H9 (cell line): Measurements from ENCODE around the gene TMEM129. TPM values are rescaled to one million over a fixed set of nuclear protein-coding genes. Genes with fewer than 3 reads are reported as not detected.

Experiments
- DNase-seq: peaks from one replicate; pipeline ENCODE4 v3.0.0-alpha.2; 2017
- H2AFZ ChIP-seq: one replicate; pipeline ENCODE4 v1.6.1; 2013; ENCODE audit warnings: mild to moderate bottlenecking, low read length, control low read depth, moderate library complexity
- H2AK5ac ChIP-seq: 2 replicates; pipeline ENCODE4 v1.6.1; 2013; ENCODE audit warnings: low read length, control low read depth, mixed read lengths; ENCODE audit not compliant: insufficient read length
- H2BK120ac ChIP-seq: one replicate; pipeline ENCODE4 v1.6.1; 2013; ENCODE audit warnings: low read depth, mild to moderate bottlenecking, low read length, control low read depth, inconsistent platforms; ENCODE audit not compliant: poor library complexity, severe bottlenecking
- H2BK12ac ChIP-seq: 2 replicates; pipeline ENCODE4 v1.6.1; 2013; ENCODE audit warnings: low read length, control low read depth, mixed read lengths, low read depth; ENCODE audit not compliant: insufficient read length
- H2BK15ac ChIP-seq: 2 replicates; pipeline ENCODE4 v1.6.1; 2013; ENCODE audit warnings: low read depth, low read length, control low read depth
- H2BK20ac ChIP-seq: one replicate; pipeline ENCODE4 v1.6.1; 2013; ENCODE audit warnings: low read depth, mild to moderate bottlenecking, low read length, control low read depth, inconsistent platforms; ENCODE audit not compliant: poor library complexity, severe bottlenecking
- H2BK5ac ChIP-seq: 2 replicates; pipeline ENCODE4 v1.6.1; 2013; ENCODE audit warnings: low read length, control low read depth, mixed read lengths; ENCODE audit not compliant: insufficient read length
- H3K14ac ChIP-seq: 2 replicates; pipeline ENCODE4 v1.6.1; 2013; ENCODE audit warnings: low read length, control low read depth; ENCODE audit not compliant: insufficient read depth
- H3K18ac ChIP-seq: 2 replicates; pipeline ENCODE4 v1.6.1; 2013; ENCODE audit warnings: low read depth, mild to moderate bottlenecking, mixed read lengths, low read length, control low read depth; ENCODE audit not compliant: insufficient read length
- H3K23ac ChIP-seq: 2 replicates; pipeline ENCODE4 v1.6.1; 2013; ENCODE audit warnings: low read length, control low read depth, mixed read lengths, low read depth; ENCODE audit not compliant: insufficient read length
- H3K23me2 ChIP-seq: 2 replicates; pipeline ENCODE4 v1.6.1; 2013; ENCODE audit warnings: low read depth, mild to moderate bottlenecking, mixed read lengths, low read length, control low read depth; ENCODE audit not compliant: insufficient read length, poor library complexity, severe bottlenecking
- H3K27ac ChIP-seq: 2 replicates; pipeline ENCODE4 v1.5.1; 2013; ENCODE audit warnings: low read length, control low read depth, mixed read lengths, low read depth; ENCODE audit not compliant: insufficient read length
- H3K27me3 ChIP-seq: 2 replicates; pipeline ENCODE4 v1.6.1; 2013; ENCODE audit warnings: low read length, control low read depth, inconsistent platforms; ENCODE audit not compliant: insufficient read depth
- H3K4ac ChIP-seq: 2 replicates; pipeline ENCODE4 v1.6.1; 2013; ENCODE audit warnings: low read depth, mild to moderate bottlenecking, control low read depth, inconsistent platforms, low read length, moderate library complexity
- H3K4me1 ChIP-seq: 2 replicates; pipeline ENCODE4 v1.6.1; 2013; ENCODE audit warnings: low read length, control low read depth, inconsistent platforms; ENCODE audit not compliant: insufficient read depth
- H3K4me2 ChIP-seq: 2 replicates; pipeline ENCODE4 v1.6.1; 2013; ENCODE audit warnings: low read length, control low read depth, mixed read lengths; ENCODE audit not compliant: insufficient read length, insufficient read depth
- H3K56ac ChIP-seq: 2 replicates; pipeline ENCODE4 v1.6.1; 2013; ENCODE audit warnings: low read depth, mild to moderate bottlenecking, mixed read lengths, low read length, control low read depth; ENCODE audit not compliant: insufficient read length
- H3K79me1 ChIP-seq: 2 replicates; pipeline ENCODE4 v1.6.1; 2013; ENCODE audit warnings: low read depth, mild to moderate bottlenecking, moderate library complexity, low read length, control low read depth, inconsistent platforms; ENCODE audit not compliant: insufficient read depth, poor library complexity, severe bottlenecking
- H3K79me2 ChIP-seq: 2 replicates; pipeline ENCODE4 v1.6.1; 2013; ENCODE audit warnings: low read length, control low read depth, inconsistent platforms; ENCODE audit not compliant: insufficient read depth
- H3K9ac ChIP-seq: 2 replicates; pipeline ENCODE4 v1.6.1; 2013; ENCODE audit warnings: low read length, control low read depth, mixed read lengths; ENCODE audit not compliant: insufficient read length; ENCODE audit errors: extremely low read depth
- H3K9me3 ChIP-seq: one replicate; pipeline ENCODE4 v1.6.1; 2013; ENCODE audit warnings: low read depth, low read length, inconsistent platforms; ENCODE audit not compliant: control insufficient read depth
- H3T11ph ChIP-seq: one replicate; pipeline ENCODE4 v1.6.1; 2013; ENCODE audit warnings: mild to moderate bottlenecking, low read length, control low read depth, inconsistent platforms
- H4K20me1 ChIP-seq: one replicate; pipeline ENCODE4 v1.6.1; 2013; ENCODE audit not compliant: control insufficient read depth, insufficient read length, insufficient read depth
- H4K5ac ChIP-seq: 2 replicates; pipeline ENCODE4 v1.6.1; 2013; ENCODE audit warnings: low read depth, mild to moderate bottlenecking, mixed read lengths, low read length, control low read depth; ENCODE audit not compliant: insufficient read length
- H4K8ac ChIP-seq: replicated peaks from 2 replicates; pipeline ENCODE4 v1.6.1; 2013; ENCODE audit warnings: low read length, control low read depth, mixed read lengths, low read depth; ENCODE audit not compliant: insufficient read length
- H4K91ac ChIP-seq: 2 replicates; pipeline ENCODE4 v1.6.1; 2013; ENCODE audit warnings: low read depth, mild to moderate bottlenecking, moderate library complexity, mixed read lengths, low read length, control low read depth; ENCODE audit not compliant: insufficient read length
- H3K27ac Mint-ChIP-seq, 3 experiments: 2 replicates in 2 of 3; 3 replicates in 1 of 3; pipeline ENCODE4 v1.8.0; 2020 to 2021; ENCODE audit warnings: mixed read lengths in 3 of 3, mild to moderate bottlenecking in 1 of 3, moderate library complexity in 1 of 3
- H3K27me3 Mint-ChIP-seq: 2 replicates; pipeline ENCODE4 v1.8.0; 2021; ENCODE audit warnings: low read depth, mild to moderate bottlenecking, moderate library complexity, mixed read lengths
- H3K36me3 Mint-ChIP-seq, 3 experiments: 2 replicates in 2 of 3; 3 replicates in 1 of 3; pipeline ENCODE4 v1.8.0; 2020 to 2021; ENCODE audit warnings: low read depth in 3 of 3, mixed read lengths in 3 of 3; ENCODE audit not compliant: insufficient read depth in 1 of 3
- H3K4me1 Mint-ChIP-seq, 2 experiments: 2 replicates each; pipeline ENCODE4 v1.8.0; 2020; ENCODE audit warnings: mixed read lengths in 2 of 2
- H3K4me3 Mint-ChIP-seq, 2 experiments: 2 replicates in 1 of 2; 3 replicates in 1 of 2; pipeline ENCODE4 v1.8.0; 2020 to 2021; ENCODE audit warnings: mild to moderate bottlenecking in 2 of 2, mixed read lengths in 2 of 2, moderate library complexity in 1 of 2
- H3K9me3 Mint-ChIP-seq, 2 experiments: 2 replicates in 1 of 2; 3 replicates in 1 of 2; pipeline ENCODE4 v1.8.0; 2020; ENCODE audit warnings: mild to moderate bottlenecking in 2 of 2, mixed read lengths in 2 of 2, moderate library complexity in 1 of 2
- CTCF ChIP-seq: fragments of 200-600 bp; sonication (generic); conservative IDR thresholded peaks from 3 replicates; pipeline ENCODE4 v1.8.0; 2021; ENCODE audit warnings: antibody characterized with exemption, mild to moderate bottlenecking
- WGBS: extraction: QIAGEN DNeasy Blood & Tissue Kit; methylation state at CpG from one replicate; pipeline ENCODE4 v1.1.7; 2013; ENCODE audit warnings: missing lambda C conversion rate, low lambda C conversion rate, mixed read lengths; ENCODE audit not compliant: insufficient read length; ENCODE audit errors: extremely low coverage; 5-methylcytosine and 5-hydroxymethylcytosine counted together
- total RNA-seq: library from RNA; stranded (reverse); gene quantifications from 2 replicates; pipeline ENCODE4 v1.2.1, GENCODE V29; 2021

Gene TMEM129
- total RNA-seq, 1 experiment from 2014 or later = 27.3 TPM

- Histone ChIP-seq H3K56ac (no peak overlapping the region), H3K23me2 (peaks cover 3% of the 10 kb centered on the region), H3K27ac (no peak overlapping the region), H3K9ac (no peak overlapping the region), H2BK120ac (no peak overlapping the region), H2BK5ac (no peak overlapping the region), H3K79me2 (peaks cover 15% of the 10 kb centered on the region; the same call in 1 of the 2 replicates), H3K4ac (no peak overlapping the region), H2BK12ac (no peak overlapping the region), H3K23ac (no peak overlapping the region), H3K14ac (no peak overlapping the region), H2AK5ac (no peak overlapping the region), H2AFZ (no peak overlapping the region), H3K27me3 (no peaks in the 10 kb centered on the region), H4K8ac (no peak overlapping the region), H4K91ac (no peak overlapping the region), H2BK15ac (no peak overlapping the region), H4K20me1 (peaks cover 5% of the 10 kb centered on the region), H4K5ac (no peak overlapping the region), H2BK20ac (no peak overlapping the region), H3K9me3 (no peaks in the 10 kb centered on the region), H3K18ac (no peak overlapping the region), H3T11ph (no peak overlapping the region), H3K79me1 (peaks cover 12% of the 10 kb centered on the region), H3K4me1 (no peaks in the 10 kb centered on the region), H3K4me2 (no peak overlapping the region)
- Mint-ChIP-seq H3K9me3 (no peaks in the 10 kb centered on the region), H3K27ac (peak overlapping the region in 2 of 3 experiments; percentile 14 to 88; a peak in 3 of 7 replicates), H3K4me3 (no peak overlapping the region), H3K4me1 (peaks cover 16 to 20% of the 10 kb centered on the region in 2 experiments), H3K36me3 (peaks cover 61 to 89% (median 86%) of the 10 kb centered on the region in 3 experiments), H3K27me3 (no peaks in the 10 kb centered on the region; the same call in 1 of the 2 replicates)
- TF ChIP-seq CTCF = no peak
- no CpG with 5 or more reads among the region's 18 CpGs for WGBS
- DNase-seq = no peak
Measured at GRCh38 chr4:1727117-1728031, 6.3 kb upstream of the TMEM129 start.
